Measurements from ENCODE around the gene ZNF593.

The ZNF593 gene

DNA sequence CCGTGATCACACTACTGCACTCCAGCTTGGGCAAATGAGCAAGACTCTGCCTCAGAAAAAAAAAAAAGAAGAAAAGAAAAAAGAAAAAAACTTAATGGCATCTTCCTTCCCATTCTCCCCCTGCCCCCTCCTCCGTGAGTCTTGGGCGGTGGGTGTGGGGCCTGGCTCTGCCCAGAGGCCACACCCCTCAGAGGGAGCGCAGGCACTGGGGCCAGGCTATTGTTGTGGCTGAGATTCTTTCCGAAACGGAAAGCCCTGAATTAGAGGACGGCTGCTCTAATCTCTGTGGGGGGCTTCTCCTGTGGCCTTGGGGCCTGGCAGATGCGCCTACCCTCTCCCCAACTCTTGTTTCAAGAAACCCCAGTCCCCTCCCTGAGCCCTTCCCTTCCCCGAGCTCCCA, 15.0 kb upstream of the ZNF593 start:
- no peak for TF ChIP-seq TAF1 (IDR thresholded peaks at IDR 0.05; ENCODE audit: borderline replicate concordance, low read depth, low read length)
- TF ChIP-seq POLR2AphosphoS5 (IDR thresholded peaks at IDR 0.05; ENCODE audit: low read depth, low read length), result no peak
- TF ChIP-seq POLR2A (IDR thresholded peaks at IDR 0.05; ENCODE audit: low read depth, low read length), result no peak
- no peak for DNase-seq (ENCODE audit: insufficient read length)
- no peak for FAIRE-seq

DNA sequence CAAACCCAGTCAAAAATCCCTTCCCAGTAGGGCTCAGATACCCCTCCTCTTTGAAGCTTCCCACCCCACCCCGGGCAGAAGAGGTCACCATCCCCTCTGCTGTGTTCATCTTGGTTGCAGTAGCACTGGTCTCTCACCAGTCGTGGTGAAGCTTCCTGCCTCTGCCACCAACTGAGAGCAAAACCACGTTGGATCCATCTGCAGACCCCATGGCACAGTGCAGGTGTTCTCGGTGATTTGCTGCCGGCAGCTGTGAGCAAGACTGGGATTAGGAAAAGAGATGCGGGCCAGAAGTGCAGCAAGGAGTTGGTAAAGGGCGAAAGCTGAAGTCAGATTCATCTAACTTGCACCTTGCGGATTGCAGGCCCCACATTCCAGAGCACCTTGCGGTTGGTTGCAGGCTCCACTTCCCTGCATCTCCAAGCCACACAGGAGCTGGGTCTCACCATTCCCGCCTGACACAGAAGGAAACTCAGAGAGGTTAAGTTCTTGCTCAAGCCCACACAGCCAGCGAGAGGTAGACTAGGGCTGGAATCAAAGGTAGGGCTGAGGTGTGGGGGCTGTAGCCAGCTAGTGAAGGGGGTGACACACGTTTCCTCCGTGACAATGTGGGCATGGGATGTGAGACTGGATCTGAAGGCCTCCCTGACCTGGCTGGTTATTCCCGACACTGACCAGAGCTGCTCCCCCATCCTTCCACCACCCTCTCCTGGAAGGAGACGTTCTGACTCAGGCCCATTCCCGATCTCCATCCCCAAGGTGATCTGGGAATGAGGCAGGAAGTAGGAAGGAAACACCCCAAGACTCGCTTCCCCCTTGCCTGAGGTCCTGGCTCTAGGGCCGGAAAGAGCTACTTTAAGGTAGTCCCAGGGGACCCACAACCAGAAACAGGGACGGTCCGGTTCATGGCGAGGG, 14.1 kb upstream of the ZNF593 start:
- no peak for FAIRE-seq
- TF ChIP-seq TAF1 (IDR thresholded peaks at IDR 0.05; ENCODE audit: borderline replicate concordance, low read depth, low read length), result no peak
- TF ChIP-seq POLR2AphosphoS5 (IDR thresholded peaks at IDR 0.05; ENCODE audit: low read depth, low read length), result no peak
- no peak for TF ChIP-seq POLR2A (IDR thresholded peaks at IDR 0.05; ENCODE audit: low read depth, low read length)
- no peak for DNase-seq (ENCODE audit: insufficient read length)

DNA sequence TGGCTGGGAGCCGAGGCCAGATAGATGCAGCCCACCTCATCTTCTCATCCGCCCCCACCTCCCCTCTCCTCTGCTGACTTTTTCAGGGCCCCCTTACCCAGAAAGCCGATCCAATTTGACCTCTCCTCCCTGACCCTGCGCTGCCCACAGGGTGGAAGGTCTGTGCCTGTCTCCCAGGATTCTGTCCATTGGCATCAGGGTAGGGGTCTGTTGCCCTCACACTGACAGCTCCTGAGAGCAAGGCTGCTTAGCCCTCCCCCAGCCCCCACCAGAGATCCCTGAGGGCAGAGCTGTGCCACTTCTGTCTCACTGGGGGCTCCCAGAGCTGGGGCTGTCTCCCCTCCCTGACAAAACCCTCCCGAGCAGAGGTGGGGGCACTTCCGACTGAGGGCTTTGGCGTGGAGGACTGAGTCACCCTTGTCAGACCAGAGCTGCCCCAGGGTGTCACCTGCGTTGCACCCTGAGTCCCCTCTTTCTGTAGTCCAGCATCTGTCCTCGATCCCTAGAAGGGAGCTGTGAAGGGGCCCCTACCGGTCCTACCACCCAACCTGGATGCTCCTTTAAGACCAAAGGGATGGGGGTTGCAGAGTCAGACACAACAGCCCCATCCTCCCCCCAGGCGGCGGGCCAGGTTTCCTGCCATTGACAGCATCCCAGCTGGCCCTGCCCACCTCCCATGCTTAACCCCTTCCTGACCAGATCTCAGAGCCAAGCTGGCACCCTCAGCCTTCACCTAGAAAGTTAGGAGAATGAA, 13.2 kb upstream of the ZNF593 start:
- TF ChIP-seq POLR2A (IDR thresholded peaks at IDR 0.05; ENCODE audit: low read depth, low read length), result no peak
- no peak for TF ChIP-seq POLR2AphosphoS5 (IDR thresholded peaks at IDR 0.05; ENCODE audit: low read depth, low read length)
- TF ChIP-seq TAF1 (IDR thresholded peaks at IDR 0.05; ENCODE audit: borderline replicate concordance, low read depth, low read length), result no peak
- DNase-seq (ENCODE audit: insufficient read length), result no peak

DNA sequence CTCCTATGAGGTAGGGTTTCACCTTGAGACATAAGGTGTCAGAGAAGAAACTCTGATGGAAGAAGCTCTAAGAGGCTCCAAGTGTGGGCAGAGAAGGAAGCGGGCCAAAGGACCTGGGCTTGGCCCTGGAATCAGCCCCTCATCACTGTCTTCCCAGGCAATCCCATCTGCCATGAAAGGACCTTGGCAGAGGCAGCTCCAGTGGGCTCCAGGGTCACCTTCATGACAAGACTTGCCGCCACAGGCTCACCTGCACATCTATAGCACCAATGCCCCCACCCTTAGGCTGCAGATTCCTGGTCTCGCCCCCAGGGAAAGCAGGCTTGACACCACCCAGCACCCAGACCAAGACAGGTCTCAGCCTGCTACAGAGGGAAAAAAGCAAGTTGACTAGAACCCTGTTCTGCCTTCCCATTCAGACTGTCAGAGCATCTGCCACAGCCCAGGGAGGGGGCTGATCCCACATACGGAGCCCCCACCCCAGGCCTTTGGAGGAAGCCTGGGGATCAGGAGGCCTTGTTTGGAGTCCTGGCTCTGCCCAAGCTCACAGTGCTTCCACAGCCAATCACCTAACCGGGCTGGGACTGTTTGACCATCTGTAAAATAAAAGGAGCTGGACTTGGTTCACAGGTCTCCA, 11.3 kb upstream of the ZNF593 start:
- no peak for TF ChIP-seq POLR2A (IDR thresholded peaks at IDR 0.05; ENCODE audit: low read depth, low read length)
- TF ChIP-seq TAF1 (IDR thresholded peaks at IDR 0.05; ENCODE audit: borderline replicate concordance, low read depth, low read length), result no peak
- TF ChIP-seq POLR2AphosphoS5 (IDR thresholded peaks at IDR 0.05; ENCODE audit: low read depth, low read length), result no peak
- FAIRE-seq (no peak), DNase-seq (ENCODE audit: insufficient read length) (no peak)

More for the DNA sequence above, 13.2 kb upstream of the ZNF593 start:
- no peak for FAIRE-seq

DNA sequence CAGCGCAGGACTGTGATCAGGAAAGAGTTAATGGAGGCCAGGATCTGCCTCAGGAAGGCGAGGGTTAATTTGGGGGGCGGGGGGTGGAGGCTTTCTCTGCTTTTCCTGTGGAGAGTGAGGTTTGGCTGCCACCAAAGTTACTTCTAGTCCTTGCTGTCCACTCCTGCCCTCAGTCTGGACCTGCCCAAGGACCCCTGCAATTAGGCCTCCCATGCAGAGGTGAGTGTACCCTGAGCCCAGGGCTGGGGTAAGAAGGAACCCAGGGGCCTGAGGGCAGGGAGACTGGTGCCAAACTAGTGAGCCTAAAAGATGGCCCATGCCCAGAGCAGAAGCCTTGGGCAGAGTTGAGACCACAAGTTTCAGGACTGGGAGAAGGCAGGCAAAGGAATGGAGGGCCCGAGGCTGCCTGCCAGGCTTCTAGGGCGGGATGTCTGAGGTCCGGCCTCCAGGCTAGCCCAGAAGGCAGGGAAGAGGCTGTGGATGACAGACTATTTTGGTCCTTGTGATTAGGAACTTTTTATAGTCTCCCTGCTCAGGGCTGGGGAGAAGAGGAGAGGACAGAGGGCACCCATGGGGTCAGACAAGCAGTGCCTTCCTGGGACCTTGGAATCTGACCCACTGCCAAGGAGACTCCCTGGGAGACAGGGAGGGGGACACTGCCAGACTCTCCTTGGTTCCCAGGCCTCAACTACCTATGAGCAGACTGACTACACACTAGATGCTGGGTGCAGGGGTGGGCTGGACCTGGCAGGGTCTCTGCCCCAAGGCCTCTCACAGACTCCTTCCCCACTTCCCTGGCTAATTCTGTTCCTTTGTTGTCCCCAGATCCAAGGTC, 10.6 kb upstream of the ZNF593 start, which contains the start of gene FAM110D:
FAM110D (plus strand) TSS at position 172 of the 835 bp plus-strand sequence. CDS start 2,213 bp downstream, outside the sequence.
- FAIRE-seq, result no peak
- no peak for DNase-seq (ENCODE audit: insufficient read length)
- no peak for TF ChIP-seq POLR2A (IDR thresholded peaks at IDR 0.05; ENCODE audit: low read depth, low read length)
- TF ChIP-seq TAF1 (IDR thresholded peaks at IDR 0.05; ENCODE audit: borderline replicate concordance, low read depth, low read length), result no peak
- no peak for TF ChIP-seq POLR2AphosphoS5 (IDR thresholded peaks at IDR 0.05; ENCODE audit: low read depth, low read length)

DNA sequence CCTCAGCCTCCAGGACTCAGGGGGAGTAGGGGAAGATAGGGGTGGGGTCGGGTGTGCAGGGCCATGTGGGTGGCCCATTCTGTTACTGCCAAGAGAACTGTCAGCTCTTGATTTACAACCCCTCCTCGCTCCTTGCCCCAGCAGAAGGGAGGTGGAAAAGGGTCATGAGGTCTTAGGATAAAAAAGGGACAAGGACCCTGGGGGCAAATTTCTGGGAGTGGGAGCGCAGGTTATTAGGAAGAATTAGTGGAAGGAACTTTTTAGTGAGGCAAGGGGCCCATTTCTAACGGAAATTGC, 10.0 kb upstream of the ZNF593 start:
- FAIRE-seq (no peak), DNase-seq (ENCODE audit: insufficient read length) (no peak)
- TF ChIP-seq POLR2AphosphoS5 (IDR thresholded peaks at IDR 0.05; ENCODE audit: low read depth, low read length), result no peak
- TF ChIP-seq TAF1 (IDR thresholded peaks at IDR 0.05; ENCODE audit: borderline replicate concordance, low read depth, low read length), result no peak
- TF ChIP-seq POLR2A (IDR thresholded peaks at IDR 0.05; ENCODE audit: low read depth, low read length), result no peak

DNA sequence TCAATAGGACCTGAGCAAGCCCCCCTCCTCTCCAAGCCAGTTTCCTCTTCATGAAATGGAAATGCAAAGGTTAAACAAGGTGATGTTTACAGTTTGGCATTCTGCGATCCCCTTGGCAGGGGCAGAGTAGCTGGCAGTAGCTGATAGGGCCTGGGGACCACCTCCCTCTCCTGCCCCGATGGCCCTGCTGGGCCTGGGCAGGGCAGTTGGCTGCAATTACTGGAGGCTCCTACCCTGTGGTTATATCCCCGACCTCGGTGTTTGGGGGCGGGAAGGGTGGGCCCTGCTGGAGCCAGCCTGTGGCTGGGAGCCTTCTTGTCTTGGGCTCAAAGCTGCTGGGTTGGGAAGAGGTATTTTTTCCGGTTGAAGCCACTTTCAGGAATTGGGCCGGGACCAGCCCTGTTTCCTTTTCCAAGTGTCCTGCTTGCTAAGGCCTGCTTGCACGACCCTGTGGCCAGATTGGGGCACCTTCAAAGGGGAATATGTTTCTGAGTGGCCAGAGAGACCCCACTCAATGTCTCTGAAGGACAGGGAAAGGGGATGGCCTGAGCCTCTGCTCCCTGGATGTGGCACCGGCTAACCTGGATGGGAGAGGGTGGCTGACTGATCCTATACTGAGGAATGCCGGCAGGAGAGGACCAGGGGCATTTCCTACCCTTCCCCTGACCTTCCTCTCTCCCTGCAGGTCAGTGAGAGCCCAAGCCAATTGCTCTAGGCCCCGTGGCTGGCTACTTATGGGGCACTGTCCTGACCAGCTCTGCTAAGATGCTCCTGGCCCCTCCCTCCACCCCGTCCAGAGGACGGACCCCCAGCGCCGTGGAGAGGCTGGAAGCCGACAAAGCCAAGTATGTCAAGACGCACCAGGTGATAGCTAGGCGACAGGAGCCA, 8.9 kb upstream of the ZNF593 start:
- FAIRE-seq (no peak), DNase-seq (ENCODE audit: insufficient read length) (no peak)
- TF ChIP-seq POLR2AphosphoS5 (IDR thresholded peaks at IDR 0.05; ENCODE audit: low read depth, low read length) (no peak), TAF1 (IDR thresholded peaks at IDR 0.05; ENCODE audit: borderline replicate concordance, low read depth, low read length) (no peak), POLR2A (IDR thresholded peaks at IDR 0.05; ENCODE audit: low read depth, low read length) (no peak)

DNA sequence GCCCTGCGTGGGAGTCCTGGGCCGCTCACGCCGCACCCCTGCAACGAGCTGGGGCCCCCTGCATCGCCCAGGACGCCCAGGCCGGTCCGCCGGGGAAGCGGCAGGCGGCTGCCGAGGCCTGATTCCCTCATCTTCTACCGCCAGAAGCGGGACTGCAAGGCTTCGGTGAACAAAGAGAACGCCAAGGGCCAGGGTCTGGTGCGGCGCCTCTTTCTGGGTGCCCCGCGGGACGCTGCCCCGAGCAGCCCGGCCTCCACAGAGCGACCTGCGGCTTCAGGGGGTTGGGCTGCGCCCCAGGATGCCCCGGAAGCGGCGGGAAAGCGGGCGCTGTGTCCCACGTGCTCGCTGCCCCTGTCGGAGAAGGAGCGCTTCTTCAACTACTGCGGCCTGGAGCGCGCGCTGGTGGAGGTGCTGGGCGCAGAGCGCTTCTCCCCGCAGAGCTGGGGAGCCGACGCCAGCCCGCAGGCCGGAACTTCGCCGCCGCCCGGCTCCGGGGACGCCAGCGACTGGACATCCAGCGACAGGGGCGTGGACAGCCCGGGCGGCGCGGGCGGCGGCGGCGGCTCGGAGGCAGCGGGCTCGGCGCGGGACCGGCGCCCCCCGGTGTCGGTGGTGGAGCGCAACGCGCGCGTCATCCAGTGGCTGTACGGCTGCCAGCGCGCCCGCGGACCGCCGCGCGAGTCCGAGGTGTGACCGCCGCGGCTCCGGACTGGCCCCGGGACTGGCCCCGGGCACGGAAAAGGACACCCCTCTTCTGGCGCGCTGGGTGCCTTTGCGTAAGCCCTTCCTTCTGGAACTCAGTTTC, 8.1 kb upstream of the ZNF593 start:
- FAIRE-seq, result no peak
- no peak for TF ChIP-seq POLR2AphosphoS5 (IDR thresholded peaks at IDR 0.05; ENCODE audit: low read depth, low read length)
- no peak for DNase-seq (ENCODE audit: insufficient read length)

DNA sequence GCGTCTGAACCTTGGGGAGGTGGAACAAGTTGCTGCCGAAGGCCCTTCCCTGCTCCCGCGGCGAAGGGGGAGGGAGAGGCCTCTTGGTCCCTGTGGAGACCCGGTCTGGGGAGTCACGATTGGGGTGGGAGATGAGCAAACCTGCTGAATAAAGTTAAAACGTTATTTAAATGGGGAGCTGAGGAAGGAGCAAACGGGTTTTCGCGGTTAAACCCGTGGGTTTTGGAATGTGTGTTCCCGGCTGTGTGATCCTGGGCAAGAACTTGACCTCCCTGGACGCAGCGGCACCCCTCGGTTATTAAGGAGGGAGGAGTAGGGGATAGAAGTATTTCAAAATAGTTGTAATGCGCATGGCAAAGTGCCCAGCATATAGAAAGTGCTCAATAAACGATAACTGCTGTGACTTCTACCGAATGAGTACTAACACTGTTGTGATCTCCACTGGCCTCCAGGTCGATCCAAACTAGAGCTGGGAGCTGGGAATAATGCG, 7.4 kb upstream of the ZNF593 start:
- TF ChIP-seq TAF1 (IDR thresholded peaks at IDR 0.05; ENCODE audit: borderline replicate concordance, low read depth, low read length), result no peak
- FAIRE-seq, result no peak
- DNase-seq (ENCODE audit: insufficient read length), result no peak

Data from GM12892 (cell line).